HG03196 (cell line): Measurements from ENCODE around the gene CHP1.
"Not testable (repeated sequence)": the region's sequence is repeated elsewhere in the genome, so short reads cannot be mapped to it uniquely, and the experiment has no call there.

Source experiments
- ATAC-seq: cut with Tn5 transposase; IDR thresholded peaks from one replicate; pipeline ENCODE4 v1.9.1; 2021; ENCODE audit not compliant: unreplicated experiment

The CHP1 gene

GRCh38 chr15:41230650-41231421 is at the start of gene CHP1, which contains the start of gene EXD1:
TSS of gene CHP1 (plus strand) at chr15:41231268. CDS start at chr15:41231383, 115 bp downstream.
TSS of gene EXD1 (minus strand) at chr15:41230757. CDS start at chr15:41226575, 4,182 bp downstream.
- ATAC-seq: peak; percentile 94

- no peak for ATAC-seq
Measured at GRCh38 chr15:41182266-41182665, 48.8 kb upstream of the CHP1 start.

DNA sequence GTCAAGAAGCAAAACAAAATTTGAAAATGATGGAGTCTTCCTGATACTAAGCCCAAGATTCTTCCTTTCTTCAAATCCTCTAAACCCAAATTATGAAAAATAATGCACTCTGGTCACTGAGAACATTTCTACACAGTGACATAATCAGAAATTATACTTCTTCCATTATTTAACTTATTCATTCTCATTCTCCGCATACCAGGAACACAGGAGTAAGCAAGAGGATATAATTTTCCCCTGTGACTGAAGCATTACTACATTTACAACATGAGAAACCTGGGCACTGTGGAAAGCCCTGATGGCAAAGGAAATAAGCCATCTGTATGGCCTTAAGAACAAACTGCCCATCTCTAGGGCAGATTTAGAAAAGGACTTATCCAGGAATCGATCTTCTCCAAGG is 47.5 kb upstream of the CHP1 start:
- no peak for ATAC-seq

- no peak for ATAC-seq
Measured at GRCh38 chr15:41194444-41194843, 36.6 kb upstream of the CHP1 start.

- ATAC-seq: no peak
Measured at GRCh38 chr15:41199470-41199869, 31.6 kb upstream of the CHP1 start.

GRCh38 chr15:41203395-41203794 is 27.7 kb upstream of the CHP1 start:
- ATAC-seq: no peak

DNA sequence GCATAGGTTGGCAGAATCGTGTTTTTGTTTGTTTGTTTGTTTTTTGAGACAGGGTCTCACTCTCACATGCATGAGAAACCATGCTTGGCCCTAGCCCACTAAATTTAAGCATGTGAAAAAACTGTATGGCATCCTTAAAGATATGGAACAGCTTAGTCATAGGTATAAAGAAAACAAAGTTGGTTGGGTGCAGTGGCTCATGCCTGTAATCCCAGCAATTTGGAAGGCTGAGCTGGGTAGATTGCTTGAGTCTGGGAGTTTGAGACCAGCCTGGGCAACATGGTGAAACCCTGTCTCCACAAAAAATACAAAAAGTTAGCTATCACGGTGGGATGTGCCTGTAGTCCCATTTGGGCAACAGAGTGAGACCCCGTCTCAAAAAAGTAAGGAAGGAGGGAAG is 25.8 kb upstream of the CHP1 start:
- ATAC-seq: no peak

GRCh38 chr15:41207687-41208448 is 23.2 kb upstream of the CHP1 start:
- no peak for ATAC-seq

DNA sequence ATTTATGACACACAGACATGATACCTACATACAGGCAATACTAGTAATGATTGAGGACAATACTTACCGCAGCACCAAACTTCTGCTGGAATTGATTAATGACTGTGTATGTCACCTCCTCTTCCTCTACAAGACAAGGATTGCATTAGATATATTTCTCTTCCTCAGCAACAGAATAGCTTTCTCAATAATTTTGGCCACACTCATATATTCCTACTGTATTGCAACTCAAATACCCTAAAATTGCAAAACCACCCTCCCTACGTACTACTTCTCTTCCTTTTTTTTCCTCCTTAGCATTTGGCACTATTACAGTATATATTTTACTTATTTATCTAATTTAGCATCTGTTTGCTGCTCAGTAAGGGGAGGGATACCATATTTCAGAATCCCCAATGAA is 15.4 kb upstream of the CHP1 start:
- ATAC-seq: no peak

DNA sequence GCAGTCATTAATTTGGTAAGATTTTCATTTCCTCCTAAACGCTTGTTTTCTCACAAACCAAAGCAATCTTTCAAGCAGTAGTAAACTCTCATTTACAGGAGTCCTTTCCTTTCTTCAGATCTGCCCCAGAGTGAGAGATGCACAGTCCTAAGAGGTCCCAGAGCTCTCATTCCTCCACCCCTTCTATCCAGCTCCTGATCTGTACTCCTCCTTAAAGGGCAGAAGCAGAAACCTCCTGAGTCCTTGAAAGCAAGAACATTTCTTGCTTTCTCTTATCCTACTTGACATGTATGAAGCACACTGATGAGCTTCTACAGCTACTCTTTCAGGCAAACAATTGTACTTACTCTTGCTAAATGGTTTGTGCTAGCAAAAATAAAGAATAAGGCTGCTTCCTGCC is 12.2 kb upstream of the CHP1 start:
- ATAC-seq: no peak

- ATAC-seq: no peak
Measured at GRCh38 chr15:41219381-41219780, 11.7 kb upstream of the CHP1 start.

DNA sequence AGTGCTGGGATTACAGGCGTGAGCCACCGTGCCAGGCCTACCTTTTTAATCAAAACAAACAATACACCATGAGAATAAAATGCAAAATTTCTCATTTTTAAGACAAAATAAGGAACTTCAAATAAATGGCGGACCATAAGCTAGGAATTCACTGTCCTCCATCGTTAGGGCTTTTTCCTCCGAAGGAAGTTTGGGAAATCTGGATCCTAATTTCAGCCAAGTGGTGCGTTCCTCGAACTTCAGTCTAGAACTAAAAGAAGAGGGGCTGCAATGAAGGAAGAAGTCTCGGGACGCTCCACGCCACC is 771 bp upstream of the CHP1 start:
- no peak for ATAC-seq

GRCh38 chr15:41231422-41232226 is 556 bp downstream of the CHP1 start:
- peak; percentile 42 for ATAC-seq

GRCh38 chr15:41233367-41233771 is 2.3 kb downstream of the CHP1 start:
- ATAC-seq: no peak

DNA sequence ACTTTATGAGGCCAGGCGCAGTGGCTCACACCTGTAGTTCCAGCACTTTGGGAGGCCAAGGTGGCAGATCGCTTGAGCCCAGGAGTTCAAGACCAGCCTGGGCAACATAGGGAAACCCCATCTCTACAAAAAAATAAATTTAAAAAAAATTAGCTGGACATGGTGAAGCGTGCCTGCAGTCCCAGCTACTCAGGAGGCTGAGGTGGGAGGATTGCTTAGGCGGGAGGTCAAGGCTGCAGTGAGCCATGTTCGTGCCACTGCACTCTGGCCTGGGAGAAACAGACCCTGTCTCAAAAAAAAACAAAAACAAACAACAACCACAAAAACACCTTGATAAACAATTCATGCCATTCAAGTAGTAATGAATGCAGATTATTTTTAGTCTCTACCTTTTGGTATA is 4.2 kb downstream of the CHP1 start:
- ATAC-seq: not testable (repeated sequence)

GRCh38 chr15:41235929-41236328 is 4.9 kb downstream of the CHP1 start:
- ATAC-seq: no peak

GRCh38 chr15:41238100-41238499 is 7.0 kb downstream of the CHP1 start:
- ATAC-seq: no peak

GRCh38 chr15:41241221-41241964 is 10.3 kb downstream of the CHP1 start:
- no peak for ATAC-seq

DNA sequence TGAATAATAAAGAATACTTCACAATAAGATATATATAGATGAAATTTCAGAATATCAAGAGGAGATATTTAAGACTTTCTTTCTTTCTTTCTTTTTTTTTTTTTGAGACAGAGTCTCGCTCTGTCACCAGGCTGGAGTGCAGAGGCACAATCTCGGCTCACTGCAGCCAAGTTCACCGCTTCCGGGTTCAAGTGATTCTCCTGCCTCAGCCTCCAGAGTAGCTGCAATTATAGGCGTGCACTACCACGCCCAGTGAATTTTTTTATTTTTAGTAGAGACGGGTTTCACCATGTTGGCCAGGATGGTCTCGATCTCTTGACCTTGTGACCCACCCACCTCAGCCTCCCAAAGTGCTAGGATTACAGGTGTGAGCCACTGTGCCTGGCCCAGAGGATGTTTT is 19.7 kb downstream of the CHP1 start:
- ATAC-seq: not testable (repeated sequence)

- ATAC-seq: no peak
Measured at GRCh38 chr15:41251411-41251810, 20.3 kb downstream of the CHP1 start.

DNA sequence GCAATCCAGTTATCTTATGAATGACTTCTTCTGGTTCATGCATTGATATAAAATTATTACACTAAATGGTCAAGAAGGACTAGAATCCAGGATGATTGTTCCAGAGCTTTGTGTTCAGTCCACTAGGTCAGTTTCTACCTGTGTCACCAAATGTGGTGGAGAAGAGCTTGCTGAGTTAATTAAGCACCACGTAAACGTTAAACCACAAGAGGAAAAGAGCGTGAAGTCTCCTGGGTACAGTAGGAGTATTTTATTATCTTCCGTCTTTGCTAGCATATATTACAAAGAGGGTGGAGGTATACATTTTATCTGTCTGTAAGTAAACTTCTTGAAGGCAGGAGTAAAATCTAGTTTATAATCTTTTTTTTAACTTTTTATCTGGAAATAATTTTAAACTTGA is 23.5 kb downstream of the CHP1 start:
- no peak for ATAC-seq
